Measurements from ENCODE around the gene VWC2. TPM values are rescaled to one million over a fixed set of nuclear protein-coding genes. Genes with fewer than 3 reads are reported as not detected.

Gene VWC2
- total RNA-seq, 1 experiment from 2014 or later: not detected

GRCh38 chr7:49817279-49817678, 43.8 kb downstream of the VWC2 start:
- H3K36me3 ChIP-seq (ENCODE audit: control insufficient read depth, insufficient read depth, low read length): no peaks in the 10 kb centered on the region
- DNase-seq (ENCODE audit: low read depth, low spot score) (no peak), ATAC-seq (no peak)
- no TSS peak for BruUV-seq (replicated peaks)
- ChIA-PET CTCF (no interaction called here), POLR2A (no interaction called here)
- no peaks in the 10 kb centered on the region for H3K9me3 ChIP-seq (ENCODE audit: control insufficient read depth, insufficient read depth, low read depth, low read length)
- in situ Hi-C loops (cut with HindIII; ENCODE audit: low pct_unique_long_range_greater_than_20kb, low sequenced_read_pairs): no loop called here
- no peak overlapping the region for H3K4me3 ChIP-seq (ENCODE audit: low read depth in 2 of 2, low read length in 2 of 2)
- H3K27ac ChIP-seq (ENCODE audit: low read length): no peak overlapping the region
- H3K4me1 ChIP-seq (ENCODE audit: control insufficient read depth, insufficient read depth, low read length): no peaks in the 10 kb centered on the region
- no peaks in the 10 kb centered on the region for H3K27me3 ChIP-seq (ENCODE audit: control insufficient read depth, insufficient read depth, low read length)
- no peak for TF ChIP-seq POLR2AphosphoS5 (IDR thresholded peaks at IDR 0.05; ENCODE audit: low read depth, low read length)
- no peak for TF ChIP-seq SIN3A (IDR thresholded peaks at IDR 0.05; ENCODE audit: borderline replicate concordance, insufficient read depth, low read depth, low read length)
- TF ChIP-seq TCF7L2 (IDR thresholded peaks at IDR 0.05; ENCODE audit: low read depth, low read length): no peak
- no peak for TF ChIP-seq REST (IDR thresholded peaks at IDR 0.05; ENCODE audit: insufficient read depth in 1 of 2, low read depth in 2 of 2, low read length in 1 of 2)
- no peak for TF ChIP-seq CTCF (IDR thresholded peaks at IDR 0.05)
- intact Hi-C loops (cut with micrococcal nuclease; ENCODE audit: unreplicated experiment): no loop called here

GRCh38 chr7:49821181-49821580, 47.7 kb downstream of the VWC2 start:
- ATAC-seq (no peak), DNase-seq (ENCODE audit: low read depth, low spot score) (no peak)
- ChIA-PET CTCF (no interaction called here), POLR2A (no interaction called here)
- intact Hi-C loops (cut with micrococcal nuclease; ENCODE audit: unreplicated experiment): no loop called here
- H3K9me3 ChIP-seq (ENCODE audit: control insufficient read depth, insufficient read depth, low read depth, low read length): no peaks in the 10 kb centered on the region
- no peaks in the 10 kb centered on the region for H3K36me3 ChIP-seq (ENCODE audit: control insufficient read depth, insufficient read depth, low read length)
- no peak overlapping the region for H3K27ac ChIP-seq (ENCODE audit: low read length)
- in situ Hi-C loops (cut with HindIII; ENCODE audit: low pct_unique_long_range_greater_than_20kb, low sequenced_read_pairs): no loop called here
- H3K4me1 ChIP-seq (ENCODE audit: control insufficient read depth, insufficient read depth, low read length): no peaks in the 10 kb centered on the region
- no peak overlapping the region for H3K4me3 ChIP-seq (ENCODE audit: low read depth in 2 of 2, low read length in 2 of 2)
- no peak for TF ChIP-seq POLR2AphosphoS5 (IDR thresholded peaks at IDR 0.05; ENCODE audit: low read depth, low read length)
- TF ChIP-seq SIN3A (IDR thresholded peaks at IDR 0.05; ENCODE audit: borderline replicate concordance, insufficient read depth, low read depth, low read length): no peak
- TF ChIP-seq TCF7L2 (IDR thresholded peaks at IDR 0.05; ENCODE audit: low read depth, low read length): no peak
- H3K27me3 ChIP-seq (ENCODE audit: control insufficient read depth, insufficient read depth, low read length): no peaks in the 10 kb centered on the region
- no TSS peak for BruUV-seq (replicated peaks)

GRCh38 chr7:49822856-49823255, 49.4 kb downstream of the VWC2 start:
- H3K27me3 ChIP-seq (ENCODE audit: control insufficient read depth, insufficient read depth, low read length): no peaks in the 10 kb centered on the region
- H3K9me3 ChIP-seq (ENCODE audit: control insufficient read depth, insufficient read depth, low read depth, low read length): no peaks in the 10 kb centered on the region
- no peak for TF ChIP-seq TCF7L2 (IDR thresholded peaks at IDR 0.05; ENCODE audit: low read depth, low read length)
- TF ChIP-seq POLR2AphosphoS5 (IDR thresholded peaks at IDR 0.05; ENCODE audit: low read depth, low read length): no peak
- H3K36me3 ChIP-seq (ENCODE audit: control insufficient read depth, insufficient read depth, low read length): no peaks in the 10 kb centered on the region
- H3K27ac ChIP-seq (ENCODE audit: low read length): no peak overlapping the region
- H3K4me1 ChIP-seq (ENCODE audit: control insufficient read depth, insufficient read depth, low read length): no peaks in the 10 kb centered on the region
- no TSS peak for BruUV-seq (replicated peaks)
- ATAC-seq (peak; percentile 53; the same call in 1 of the 2 replicates), DNase-seq (ENCODE audit: low read depth, low spot score) (no peak)
- no peak overlapping the region for H3K4me3 ChIP-seq (ENCODE audit: low read depth in 2 of 2, low read length in 2 of 2)
- ChIA-PET POLR2A (no interaction called here), CTCF (no interaction called here)
- intact Hi-C loops (cut with micrococcal nuclease; ENCODE audit: unreplicated experiment) (no loop called here), in situ Hi-C loops (cut with HindIII; ENCODE audit: low pct_unique_long_range_greater_than_20kb, low sequenced_read_pairs) (no loop called here)
